Femur (tissue), 1 donor: Measurements from ENCODE around the gene KCNQ1.

Source experiments
- DNase-seq: peaks from one replicate; pipeline ENCODE4 v3.0.0-alpha.2; 2017

Gene KCNQ1

GRCh38 chr11:2726964-2727363 is 282.2 kb downstream of the KCNQ1 start:
- DNase-seq, result no peak

DNA sequence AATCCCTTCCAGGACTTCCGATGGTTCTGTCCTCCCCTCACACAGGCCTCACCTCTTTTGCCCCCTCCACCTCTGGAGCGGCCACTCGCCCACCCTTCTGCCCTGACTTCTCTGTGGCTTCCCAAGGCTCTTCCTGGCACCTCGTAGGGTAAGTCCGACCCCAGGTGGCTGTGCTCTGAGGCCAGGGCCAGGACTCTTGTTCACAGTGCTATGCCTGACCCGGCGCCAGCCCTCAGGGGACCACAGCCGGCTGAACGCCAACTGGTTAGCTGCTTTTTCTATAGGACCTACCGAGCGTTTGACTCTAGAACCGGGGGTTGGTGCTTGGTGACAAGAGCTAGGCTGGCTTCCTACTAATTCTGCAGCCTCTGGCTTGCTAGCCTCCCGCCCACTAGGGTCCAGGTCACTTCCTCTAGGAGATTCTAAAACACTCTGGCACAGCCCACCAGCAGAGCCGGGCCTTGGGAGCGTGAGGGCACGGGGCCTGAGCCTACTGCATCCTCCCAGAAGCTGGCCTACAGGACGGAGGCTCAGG is 283.4 kb downstream of the KCNQ1 start:
- no peak for DNase-seq

DNA sequence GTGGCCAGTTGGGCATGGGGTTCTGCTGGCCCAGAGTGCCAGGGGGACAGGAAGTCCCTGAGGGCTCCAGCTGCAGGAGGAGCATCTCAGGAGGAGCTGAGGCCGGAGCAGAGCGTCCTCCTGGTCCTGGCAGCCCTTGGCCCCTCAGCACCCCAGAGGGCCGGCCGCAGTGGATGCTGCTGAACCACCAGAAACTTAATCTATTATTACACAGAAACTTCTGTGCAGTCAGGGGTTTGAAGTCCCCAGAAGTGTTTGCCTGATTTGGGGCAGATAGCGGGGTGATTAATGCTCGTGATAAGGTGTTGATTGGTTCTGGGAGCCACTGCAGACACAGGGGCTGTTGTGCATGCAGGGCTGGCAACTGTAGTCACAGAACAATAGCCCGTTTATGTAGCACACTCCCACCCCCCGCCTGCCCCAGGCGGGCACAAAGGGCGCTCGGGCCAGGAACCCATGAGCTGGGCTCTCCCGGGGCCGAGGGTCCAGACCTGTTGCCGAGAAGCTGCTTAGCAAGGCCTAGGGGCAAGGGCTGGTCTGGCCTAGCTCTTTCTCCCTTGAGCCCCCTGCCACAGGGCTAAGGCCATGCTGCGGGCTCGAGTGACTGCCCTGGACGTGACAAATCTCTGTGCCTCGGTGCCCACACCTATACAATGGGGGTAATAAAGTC is 284.0 kb downstream of the KCNQ1 start:
- DNase-seq, result no peak

- DNase-seq, result no peak
Observed at GRCh38 chr11:2729841-2730240, 285.0 kb downstream of the KCNQ1 start.

DNA sequence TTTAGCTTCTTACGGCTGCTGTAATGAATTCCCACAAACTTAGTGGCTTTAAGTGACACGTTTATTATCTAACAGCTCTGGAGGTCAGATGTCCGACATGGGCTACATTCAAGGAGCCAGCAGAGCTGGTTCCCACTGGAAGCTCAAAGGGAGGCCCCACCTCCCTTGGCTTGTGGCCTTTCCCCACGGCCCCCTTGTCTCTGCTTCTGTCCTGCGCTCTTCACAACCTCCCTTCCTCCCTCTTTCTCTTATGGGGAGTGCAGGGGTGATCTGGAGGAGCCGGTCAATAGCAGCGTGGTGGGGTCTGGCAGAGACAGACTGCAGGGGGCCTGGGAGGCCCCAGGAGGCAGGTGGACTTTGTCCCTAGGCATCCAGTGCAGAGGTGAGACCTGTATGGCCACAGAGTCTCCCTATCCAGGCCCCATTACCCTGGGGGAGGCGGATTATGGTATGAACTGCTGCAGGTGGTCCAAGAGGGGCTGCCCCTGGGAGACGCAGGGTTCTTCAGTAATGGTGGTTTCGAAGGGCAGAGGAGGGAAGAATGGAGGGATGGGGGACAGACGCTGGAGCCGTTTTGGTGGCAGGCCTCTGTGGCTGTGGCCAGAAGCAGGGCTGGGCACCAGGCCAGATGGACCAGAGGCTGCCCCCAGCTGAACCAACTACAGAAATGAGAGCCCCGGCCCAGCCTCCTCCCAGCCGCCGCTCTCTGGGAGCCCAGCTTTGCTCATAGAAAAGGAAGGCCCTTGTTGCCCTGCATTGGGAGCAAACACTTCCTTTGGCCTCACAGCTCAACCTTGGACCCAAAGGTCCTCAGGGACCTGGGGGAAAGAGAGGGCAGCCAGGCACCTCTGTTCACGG is 285.7 kb downstream of the KCNQ1 start:
- no peak for DNase-seq

- DNase-seq, result no peak
Observed at GRCh38 chr11:2731130-2732125, 286.6 kb downstream of the KCNQ1 start.

DNA sequence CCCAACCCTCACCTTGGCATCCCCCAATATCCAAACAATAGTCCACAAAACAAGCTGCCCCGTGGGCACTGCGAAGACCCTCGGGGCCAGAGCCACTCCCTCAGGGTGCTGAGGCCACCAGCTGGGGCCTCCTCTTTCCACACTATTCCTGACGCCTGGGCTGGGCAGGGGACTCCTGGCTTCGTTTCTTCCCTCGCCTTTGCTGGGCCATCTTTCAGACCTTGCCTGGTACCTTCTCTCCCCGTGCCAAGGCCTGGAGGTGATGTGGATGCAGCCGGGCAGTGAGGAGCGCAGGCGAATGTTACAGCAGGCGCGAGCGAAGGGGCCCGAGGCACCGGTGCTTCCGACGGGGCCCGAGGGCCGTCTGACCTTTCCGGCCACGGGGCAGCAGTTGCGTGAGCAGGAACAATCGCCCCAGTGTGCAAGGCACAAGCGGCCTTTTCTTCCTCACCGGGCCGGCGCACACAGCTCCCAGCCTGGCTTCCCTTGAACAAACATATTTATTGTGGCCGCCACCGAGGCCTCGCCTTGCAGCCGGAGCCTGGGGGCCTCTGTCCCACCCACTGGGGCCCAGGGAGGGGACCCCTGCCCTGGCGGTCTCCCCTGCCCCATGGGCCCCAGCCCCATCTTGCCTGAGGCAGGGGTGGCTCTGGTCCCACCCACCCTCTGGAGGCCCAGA is 287.6 kb downstream of the KCNQ1 start:
- DNase-seq, result no peak

DNA sequence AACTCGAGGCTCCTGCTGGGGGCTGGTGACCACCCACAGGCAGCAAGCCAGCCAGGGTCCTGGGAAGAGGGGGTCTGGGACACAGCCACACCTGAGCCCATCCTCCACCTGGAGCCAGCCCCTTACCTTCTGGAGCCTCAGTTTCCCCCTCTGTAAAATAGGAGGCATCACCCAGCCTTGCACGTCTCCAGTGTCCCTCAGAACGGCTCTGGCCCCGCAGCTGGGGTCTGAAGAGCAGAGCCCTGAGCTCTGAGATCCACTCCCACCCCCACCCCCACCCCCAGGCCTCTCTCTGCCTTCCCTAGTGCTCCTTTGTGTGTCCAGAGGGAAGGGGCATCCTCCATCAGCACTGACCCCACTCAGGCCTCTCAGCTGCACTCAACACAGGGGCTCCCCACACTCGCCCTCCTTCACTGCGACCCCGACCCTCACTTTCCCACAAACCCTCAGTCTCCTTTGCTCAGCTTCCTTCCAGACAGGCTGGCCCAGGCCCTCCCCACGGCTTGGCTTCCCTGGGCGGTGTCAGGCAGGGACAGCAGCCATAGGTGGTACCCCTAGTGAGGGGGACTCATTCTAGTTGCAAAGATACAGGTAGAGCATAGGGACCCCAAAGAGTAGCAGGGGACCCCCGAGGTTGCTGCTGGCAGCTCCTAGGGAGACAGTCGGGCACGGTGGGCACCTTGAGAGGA is 288.3 kb downstream of the KCNQ1 start:
- no peak for DNase-seq

DNA sequence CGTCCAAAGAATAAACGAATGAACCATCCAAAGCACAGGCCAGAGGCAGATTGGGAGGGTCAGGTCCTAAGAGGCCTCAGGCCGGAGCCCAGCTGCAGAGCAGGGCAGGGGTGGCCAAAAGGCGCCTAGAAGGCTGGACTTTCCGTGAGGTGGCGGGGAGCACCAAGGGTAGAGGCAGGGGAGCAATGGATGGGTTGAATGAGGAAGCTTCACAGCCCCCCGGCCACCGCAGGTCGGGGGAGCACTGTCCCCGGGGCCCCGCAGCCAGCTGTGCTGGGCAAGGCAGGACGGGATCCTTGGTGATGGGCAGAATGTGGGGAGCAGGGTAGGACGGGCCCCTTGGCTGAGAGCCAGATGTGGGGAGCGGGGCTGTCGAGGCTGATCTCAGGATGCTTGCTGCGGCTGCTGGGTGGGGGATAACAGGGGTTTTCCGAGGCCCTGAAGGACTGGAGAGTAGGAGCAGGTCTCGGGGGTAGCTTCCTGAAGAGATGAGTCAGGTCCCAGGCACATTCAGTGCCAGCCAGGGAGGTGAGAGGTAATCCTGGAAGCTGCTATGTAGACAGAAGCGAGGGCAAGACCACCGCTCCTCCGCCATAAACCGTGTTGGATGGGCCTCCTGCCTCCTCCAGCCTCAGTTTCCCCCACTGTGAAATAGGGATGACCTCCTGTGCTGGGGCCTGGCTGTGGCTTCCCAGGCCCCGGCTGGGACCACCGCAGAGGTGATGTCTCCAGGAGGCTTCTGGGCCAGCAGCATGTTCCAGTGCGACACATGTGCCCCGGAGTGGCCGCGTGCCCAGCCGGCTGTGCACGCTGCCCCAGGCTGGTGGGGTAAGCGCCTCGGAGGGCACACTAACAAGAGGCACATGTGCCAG is 289.6 kb downstream of the KCNQ1 start:
- DNase-seq, result no peak

- no peak for DNase-seq
Observed at GRCh38 chr11:2735053-2735589, 290.3 kb downstream of the KCNQ1 start.

DNA sequence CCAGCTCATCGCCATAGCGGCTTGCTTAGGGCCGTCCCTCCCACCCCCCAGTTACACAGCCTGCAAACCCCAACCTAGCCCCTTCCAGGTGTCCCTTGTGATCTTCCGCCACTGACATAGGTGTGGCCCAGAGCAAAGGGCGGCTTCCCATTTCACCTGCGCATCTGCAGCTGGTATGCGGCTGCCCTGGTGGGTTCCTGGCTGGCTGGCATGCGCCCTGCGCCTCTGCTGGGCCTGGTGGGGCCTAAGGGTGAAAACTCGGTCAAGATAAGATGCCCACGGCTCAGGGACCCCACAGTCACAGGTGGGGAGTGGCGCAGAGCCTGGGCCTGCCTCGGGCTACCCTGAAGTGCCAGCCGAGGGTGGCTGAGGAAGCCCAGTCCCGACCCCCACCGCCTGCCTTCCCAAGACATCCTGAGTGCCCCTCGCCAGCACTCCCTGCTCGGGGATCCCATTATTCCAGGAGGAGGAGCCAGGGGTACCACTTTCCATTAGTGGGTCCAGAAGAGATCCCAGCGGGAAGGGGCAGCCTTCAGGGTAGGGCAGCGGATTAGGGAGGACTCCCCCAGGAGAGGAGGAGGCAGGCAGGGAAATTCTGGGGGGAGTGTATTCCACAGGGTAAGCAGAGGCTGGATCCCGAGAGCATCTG is 291.9 kb downstream of the KCNQ1 start:
- DNase-seq, result no peak

DNA sequence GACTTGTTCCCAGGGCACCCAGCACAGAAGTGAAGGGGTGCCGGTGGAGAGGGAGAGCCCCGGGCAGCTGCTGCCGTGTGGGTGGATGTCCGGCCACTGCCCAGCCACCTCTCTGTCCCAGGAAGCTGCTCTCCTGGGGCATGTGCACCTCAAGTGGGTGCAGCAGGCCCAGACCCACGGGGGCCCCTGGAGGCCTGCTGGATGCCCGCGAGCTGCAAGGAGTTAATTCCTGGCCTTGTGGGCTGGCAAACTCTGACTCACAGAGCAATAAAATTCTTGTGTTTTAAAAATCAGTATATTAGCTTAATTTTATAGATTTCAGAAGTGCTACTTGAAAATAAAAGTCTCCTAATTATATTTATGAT is 292.4 kb downstream of the KCNQ1 start:
- DNase-seq, result no peak

- DNase-seq, result peak; percentile 68
Observed at GRCh38 chr11:2737866-2738265, 293.1 kb downstream of the KCNQ1 start.

DNA sequence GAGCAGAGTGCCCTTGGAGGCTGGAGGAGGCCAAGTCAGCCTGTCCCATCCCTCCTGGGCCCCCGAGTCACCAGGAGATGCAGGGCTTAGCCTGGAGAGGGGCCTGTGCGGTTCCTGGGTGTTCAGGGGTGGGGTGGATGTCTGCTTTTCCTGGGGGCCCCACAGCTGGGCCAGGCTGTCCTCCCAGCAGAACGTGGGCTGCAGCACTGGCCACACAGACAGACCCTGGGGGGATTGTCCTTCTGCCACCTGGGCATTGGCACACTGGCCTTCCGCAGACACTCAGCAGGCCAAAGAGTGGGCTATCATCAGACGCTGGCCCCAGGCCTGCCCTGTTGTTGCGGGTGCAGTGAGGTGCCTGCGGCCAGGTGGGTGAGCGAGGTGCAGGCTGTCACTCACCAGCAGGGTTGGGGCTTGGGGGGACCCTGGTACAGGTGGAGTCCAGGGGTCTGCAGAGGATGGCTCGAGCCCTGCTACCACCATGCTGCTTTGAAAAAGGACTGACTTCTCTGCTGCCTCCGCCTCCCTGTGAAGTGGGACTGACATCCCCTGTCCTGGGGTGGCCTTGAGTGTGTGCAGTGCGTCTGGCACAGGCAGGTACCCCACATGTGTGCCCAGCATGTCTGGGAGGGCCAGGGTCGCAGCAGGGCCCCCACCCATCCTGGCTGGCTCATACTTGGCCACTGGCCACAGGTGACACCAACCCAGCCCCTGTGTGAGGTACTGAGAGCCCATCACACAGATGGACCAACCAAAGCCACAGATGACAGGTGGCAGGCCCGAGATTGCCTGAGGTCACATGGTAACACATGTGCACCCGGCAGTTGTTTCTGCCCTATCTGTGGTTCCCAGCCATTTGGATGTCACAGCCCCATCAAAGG is 294.0 kb downstream of the KCNQ1 start:
- no peak for DNase-seq

GRCh38 chr11:2739531-2740274 is 294.9 kb downstream of the KCNQ1 start:
- no peak for DNase-seq

- DNase-seq, result no peak
Observed at GRCh38 chr11:2740275-2740940, 295.6 kb downstream of the KCNQ1 start.

DNA sequence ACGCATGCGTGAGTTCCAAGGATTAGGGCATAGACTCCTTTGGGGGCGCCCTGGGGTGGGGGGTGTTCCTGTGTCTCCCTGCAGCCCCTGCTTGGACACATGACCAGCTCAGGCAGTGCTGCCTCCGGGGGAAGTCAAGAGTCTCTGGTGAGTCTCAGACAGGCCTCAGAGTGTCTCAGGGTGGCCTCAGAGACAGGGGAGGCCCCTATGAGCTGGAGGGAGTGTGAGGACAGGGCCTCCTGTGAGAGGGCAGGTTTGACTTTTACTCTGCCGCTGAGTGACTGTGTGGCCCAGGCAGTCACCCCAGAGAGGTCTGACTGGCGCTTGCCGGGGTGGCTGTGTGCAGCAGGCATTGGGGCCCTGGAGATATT is 296.2 kb downstream of the KCNQ1 start:
- no peak for DNase-seq
